HPDE6-E6E7 (cell line): ENCODE results near the gene RRP1.

Experiments used
- DNase-seq: peaks from one replicate; pipeline ENCODE4 v3.0.0; 2011; ENCODE audit warnings: missing footprints; ENCODE audit errors: extremely low spot score

The RRP1 gene

DNA sequence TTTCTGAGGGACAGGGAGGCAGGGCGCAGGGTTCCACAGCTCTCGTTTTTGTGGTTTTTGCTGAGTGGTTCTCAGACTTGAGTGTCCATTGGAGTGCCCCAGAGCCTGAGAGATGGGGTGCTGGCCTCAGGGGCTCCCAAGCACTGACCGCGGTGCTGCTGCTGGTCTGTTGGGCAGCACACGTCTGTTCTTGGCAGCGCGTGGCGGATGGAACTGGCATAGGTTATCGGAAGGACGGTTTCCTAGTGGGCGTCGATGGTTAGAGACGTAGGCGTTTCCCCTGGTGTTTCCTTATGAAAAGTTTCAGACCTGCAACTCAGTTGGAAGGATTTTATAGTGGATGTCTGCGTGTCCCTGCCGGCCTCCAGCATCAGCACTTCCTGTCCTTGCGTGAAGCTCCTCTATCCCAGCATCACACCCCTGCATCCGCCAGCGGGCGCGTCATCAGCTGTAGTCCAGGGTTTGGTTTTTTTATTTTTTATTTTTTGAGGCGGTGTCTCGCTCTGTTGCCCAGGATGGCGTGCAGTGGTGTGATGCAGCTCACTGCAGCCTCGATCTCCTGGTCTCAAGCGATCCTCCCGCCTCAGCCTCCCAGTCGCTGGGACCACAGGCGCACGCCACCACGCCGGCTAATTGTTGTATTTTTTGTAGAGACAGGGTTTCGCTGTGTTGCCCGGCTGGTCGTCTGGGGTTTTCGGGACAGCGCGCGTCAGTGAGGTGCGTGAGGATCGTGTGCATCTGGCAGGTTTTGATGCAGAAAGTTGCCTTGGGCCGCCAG, 11.8 kb downstream of the RRP1 start:
- DNase-seq, result no peak

DNA sequence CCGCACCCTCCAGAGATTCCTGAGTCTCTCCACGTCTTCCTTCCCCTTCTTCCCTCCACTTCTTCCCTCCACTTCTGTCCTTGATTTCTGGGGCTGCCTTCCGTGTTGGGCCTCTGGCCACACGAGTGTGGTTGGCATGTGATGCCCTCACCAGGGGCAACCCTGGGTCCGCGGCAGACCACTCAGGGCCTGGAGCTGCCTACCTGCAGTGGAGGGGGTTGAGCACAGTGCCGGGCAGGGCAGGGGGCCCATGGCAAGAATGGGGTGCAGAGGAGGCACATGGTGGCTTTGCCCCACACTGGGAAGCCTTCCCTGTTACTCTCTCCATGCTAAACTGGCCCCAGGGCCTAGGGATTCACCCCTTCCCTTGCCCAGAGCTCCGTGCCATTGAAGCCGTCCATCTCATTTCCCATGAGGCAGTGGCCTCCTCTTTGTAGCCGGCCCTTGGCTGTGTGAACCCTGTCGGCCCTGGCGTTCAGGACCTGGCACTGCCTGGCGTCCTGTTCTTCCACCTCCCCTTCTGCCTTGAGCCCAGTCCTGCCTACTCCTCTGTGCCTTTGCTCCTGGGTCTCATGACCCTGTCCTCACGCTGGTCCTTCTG, 13.4 kb downstream of the RRP1 start:
- no peak for DNase-seq

DNA sequence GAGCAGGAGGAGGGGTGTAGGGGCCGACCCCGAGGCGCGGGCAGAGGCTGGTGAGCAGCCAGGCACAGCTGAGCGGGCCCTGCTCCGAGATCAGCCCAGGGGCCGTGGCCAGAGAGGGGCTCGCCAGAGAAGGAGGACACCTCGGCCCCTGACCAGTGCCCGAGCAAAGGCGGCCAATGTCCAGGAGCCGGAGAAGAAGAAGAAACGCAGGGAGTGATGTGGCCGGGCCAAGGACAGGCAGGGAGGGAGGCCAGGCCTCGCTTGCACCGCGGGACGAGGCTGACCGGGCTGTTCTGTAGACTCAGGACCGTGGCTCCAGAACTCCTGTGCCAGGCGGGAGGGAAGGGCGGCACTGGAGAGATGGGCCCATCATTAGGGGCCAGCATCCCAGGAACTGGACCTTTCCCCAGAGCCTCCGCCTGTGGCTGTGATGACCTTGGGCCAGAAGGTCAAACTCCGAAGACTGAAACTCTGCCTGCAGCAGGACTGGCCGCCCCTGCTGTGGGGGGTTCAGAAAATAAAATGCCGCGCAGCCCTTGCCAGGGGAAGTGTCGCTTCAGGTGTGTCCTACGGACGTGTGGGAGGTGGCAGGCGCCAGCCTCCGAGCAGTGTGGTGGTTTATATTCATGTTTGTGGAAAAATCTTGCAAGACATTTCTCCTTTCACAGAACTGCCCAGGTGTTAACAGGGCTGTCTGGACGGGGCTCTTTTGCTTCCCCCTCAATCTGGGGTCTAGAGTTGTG, 14.4 kb downstream of the RRP1 start:
- DNase-seq, result no peak

DNA sequence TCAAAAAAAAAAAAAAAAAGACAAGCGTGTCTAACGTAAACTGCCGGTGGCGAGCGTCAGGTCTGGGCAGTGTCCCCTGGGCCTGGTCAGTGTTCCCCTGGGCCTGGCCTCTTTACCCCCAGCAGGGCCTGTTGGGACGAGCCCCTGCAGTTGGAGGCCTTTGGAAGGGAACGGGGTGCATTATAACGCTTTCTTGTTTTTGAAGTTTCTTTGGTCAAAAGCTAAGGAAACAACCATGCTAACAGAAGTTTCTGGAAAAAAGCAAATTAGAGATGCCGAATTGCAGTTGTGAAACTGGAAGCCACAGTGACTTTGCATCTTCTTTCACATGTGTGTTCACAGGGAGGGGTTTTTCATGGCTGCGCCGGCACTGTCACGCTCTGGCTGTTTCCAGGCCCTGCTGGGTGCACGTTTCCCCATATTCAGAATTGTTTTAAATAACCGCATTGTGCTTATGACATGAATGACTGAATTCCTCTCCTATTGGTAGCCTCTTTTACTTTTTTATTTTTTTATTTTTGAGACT, 16.0 kb downstream of the RRP1 start:
- DNase-seq, result no peak

DNA sequence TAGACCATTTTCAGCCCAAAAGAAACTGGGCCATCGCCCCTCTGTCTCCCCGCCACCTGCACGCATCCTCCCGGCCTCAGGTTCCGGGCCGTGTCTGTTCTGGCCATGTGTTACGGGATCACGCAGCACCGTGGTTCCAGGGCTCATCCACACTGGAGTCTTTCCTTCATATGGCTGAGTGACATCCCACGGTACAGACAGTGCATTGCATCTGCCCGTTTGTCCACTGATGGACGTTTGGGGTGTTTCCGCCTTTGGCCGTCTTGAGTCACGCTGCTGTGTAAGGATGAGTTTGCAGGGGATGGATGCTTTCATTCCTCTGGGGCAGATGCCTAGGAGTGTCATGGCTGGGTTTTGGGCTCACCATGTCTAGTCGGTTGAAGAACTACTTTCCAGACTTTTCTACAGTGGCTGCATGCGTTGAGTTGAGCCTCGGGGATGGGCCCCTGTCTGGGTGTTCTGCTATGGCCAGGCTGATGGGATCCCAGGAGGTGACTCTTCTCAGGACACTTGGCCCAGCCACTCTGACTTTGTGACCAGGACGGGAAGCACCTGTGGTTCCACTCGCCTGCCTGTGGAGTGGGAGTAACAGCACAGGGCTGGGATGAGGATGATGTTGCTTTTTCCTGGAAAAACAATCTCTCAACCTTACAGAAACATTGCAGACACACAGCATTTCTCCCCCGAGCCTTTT, 16.8 kb downstream of the RRP1 start:
- no peak for DNase-seq

DNA sequence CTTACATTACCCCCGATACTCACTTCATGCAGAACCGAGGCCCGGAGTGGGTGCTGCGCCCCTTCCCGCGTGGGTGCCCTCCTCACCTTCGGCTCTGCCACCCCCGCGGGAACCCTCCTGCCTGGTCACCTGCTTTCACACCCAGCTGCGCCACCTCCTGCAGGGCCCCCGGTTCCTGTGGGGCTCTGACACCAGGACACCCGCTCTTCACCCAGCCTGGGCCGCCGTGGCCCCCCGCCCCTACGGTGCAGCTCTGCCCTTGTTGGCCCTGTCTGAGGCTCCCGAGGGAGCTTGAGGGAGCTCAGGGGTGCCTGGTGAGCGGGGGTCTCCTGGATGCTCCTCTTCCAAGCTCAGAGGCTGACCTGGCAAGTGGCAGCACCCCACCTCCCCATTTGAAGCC, 19.0 kb downstream of the RRP1 start:
- no peak for DNase-seq

DNA sequence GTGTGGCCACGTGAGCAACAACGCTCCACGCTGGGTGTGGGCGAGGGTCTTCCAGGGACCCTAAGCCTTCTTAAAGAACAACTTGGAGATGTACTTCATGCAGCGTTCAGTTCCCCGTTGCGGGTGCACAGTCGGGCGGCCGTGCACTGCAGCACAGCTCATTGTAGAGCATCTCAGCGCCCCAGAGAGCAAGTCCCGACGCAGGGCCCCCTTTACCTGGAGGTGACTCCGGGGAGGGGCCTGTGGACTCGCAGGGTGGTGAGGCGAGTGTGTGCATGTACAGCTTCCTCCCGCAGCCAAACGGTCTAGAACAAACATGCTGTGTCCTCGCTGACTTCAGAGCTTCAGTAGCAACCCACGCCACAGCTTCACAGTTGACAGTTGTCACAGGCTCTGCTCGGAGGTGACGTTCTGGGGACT, 19.5 kb downstream of the RRP1 start:
- DNase-seq, result no peak

DNA sequence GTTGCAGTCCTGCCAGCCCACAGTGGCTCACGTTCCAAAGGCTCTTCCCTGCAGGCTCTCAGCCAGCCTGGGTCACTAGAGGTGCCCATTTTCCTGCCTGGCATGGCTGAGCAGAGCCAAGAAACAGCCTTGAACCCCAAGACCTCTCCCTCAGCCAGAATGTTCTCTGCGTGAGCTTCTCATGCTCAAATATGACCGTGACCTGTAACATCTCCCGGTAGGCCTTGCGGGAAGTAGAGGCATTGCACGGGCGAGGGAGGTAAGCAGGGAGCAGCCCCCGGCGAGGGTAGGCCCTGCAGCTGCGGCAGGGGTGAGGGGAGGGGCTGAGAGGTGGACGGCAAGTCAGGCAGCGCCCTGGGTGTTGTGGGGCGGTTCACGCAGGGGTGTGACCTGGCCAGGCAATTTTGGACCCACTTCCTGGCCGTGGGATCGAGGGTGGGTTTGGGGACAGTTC, 20.0 kb downstream of the RRP1 start:
- no peak for DNase-seq

DNA sequence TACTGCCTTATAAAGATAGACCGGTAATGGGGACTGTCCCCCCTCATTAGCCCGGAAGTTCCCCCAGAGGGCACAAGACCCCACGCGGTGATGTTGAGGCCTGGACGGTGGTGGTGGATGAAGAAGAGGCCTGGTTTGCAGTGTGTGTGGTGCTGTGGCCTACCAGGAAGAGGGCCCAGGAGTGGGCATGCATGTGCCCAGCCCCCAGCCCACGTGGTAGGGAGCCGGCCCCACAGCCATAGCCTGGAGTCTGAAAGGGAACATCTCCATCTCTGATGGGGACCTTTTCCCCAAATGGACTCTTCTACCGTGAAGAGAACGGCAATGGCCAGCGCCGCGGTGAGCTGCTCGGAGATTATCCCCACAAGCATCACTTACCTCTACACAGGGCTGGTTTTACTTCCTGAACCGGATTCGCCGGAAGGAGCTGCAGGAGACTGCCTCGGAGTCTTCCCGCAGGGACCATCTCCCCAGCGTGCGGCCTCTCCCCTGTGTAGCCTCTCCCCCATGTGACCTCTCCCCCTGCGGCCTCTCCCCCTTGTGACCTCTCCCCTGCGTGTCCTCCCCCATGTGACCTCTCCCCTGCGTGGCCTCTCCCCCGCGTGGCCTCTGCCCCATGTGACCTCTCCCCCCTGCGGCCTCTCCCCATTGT, 20.6 kb downstream of the RRP1 start:
- DNase-seq, result no peak

DNA sequence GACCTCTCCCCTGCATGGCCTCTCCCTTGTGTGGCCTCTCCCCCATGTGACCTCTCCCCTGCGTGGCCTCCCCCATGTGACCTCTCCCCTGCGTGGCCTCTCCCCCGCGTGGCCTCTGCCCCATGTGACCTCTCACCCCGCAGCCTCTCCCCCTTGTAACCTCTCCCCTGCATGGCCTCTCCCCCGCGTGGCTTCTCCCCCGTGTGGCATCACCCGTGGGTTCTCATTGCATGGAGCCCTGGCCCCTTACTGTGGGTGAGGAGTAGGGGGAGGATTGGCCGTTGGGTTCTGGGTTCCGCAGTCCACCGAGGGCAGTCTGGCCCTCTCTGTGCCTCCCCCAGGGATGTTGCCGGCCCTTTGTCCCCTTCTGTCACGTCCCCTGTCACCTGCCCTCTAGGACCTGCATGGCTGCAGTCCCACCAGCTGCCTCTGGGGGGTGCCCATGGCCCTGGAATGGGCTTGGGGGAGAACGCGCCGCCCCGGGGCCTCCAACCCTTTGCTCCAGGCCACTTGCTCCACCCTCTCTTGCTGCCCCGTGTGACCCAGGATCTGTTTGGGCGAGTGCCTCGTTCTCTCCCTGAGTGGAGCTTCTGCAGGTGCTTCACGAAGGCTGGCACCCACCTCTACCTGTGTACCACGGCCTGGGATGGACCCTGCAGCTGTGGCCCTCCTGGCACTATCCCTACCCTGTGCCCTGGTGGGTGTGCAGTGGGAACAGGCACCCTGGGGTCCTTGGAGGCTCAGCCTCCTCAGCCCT, 21.3 kb downstream of the RRP1 start:
- peak; percentile 73 for DNase-seq

DNA sequence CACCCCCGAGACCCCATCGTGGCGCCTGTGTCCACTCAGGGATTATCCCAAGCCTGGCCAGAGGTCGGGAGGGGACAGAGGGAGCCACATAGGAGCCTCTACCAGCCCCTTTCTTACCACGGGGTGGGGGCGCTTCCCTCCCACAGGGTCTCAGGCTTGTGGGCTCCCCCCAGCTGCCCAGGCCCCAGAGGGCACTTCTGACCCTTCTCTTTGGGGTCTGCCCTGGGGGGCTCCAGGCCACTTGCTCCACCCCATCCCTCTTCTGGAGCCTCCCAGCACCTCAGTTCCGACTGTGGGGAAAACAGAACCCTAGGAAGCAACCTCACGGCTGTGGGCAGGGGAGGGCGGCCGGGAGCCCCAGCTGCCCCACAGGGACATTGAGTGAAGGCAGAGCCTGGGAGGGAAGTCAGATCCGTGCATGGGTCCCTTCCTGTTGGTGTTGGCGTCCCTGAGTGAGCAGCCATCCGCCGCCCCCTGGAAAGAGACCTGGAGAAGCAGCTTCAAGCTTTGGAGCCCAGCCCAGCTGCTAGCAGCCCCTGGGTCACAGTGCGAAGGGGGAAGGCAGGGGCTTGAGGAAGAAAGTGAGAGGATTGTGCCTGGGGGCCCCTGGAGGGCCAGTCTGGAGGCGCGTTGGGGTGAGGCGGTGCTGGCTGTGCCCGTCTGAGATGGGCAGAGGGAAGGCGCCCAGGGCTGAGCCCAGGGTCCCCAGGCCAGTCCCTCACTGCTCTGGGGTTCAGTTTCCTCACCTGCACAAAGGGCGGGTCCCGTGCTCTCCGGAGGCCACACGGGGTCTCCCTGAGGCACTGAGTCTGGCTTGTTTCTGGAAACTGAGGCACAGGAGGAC, 22.1 kb downstream of the RRP1 start:
- no peak for DNase-seq

DNA sequence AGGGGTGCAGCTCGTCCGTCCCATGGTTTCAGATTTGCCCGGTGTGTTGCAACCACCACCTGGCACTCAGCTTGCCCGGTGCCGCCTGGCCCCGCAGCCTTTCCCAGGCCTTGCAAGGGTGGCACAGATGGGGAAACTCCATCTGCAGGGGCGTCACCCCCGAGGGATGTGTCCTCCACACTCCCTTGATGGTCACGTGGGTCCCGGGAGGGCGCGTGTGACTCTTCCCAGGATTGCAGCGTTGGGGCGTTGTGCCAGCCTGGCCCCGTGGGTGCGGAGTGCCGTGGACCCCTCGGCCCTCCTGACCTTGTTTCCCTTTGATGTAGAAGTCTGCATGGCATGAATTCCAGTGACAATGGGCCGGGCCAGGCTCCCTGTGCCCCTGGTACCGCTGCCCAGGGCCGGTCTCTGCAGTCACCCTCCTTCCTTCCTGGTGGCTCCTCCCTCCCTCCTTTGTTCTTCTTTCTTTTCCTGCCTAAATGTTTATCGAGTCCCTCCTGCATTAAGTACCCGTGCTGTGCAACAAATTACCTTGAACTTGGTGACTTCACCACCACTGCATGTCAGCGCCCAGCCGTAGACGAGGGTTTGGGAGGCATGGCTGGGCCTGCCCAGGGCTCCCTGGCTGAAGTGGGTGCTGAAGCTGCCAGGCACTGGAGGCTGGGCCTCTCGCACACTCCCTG, 22.9 kb downstream of the RRP1 start:
- DNase-seq, result peak; percentile 85

DNA sequence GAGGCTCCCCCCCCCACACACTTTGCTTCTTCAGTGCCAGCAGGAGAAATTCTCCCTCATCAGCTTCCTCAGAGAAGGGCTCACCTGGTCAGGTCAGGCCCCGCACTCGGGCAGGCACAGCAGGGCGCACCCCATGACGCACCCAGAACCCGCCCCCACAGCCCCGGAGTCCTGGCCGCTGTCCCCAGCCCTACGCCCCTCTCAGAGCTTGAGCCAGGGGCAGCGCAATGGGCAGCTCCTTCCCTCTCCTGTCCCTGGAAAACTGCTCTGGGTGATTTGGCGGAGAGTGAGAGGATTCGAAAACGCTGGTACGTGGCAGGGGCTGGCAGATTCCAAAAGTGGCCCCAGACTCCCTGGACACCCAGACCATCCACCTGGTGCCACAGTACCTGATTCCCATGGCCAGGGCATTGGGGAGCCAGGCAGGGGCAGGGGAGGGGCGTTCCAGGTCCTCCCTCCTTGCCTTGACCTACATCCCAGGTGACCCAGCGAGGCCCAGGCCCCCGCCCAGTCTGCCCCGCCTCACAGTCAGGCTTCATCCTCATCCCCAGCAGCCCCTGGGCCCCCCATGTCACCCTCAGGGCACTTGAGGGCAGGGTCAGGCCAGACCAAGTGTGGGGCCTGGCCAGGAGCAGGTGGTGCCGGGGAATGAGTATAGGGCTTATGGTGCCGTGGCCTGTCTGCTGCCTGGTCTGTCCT, 23.7 kb downstream of the RRP1 start:
- DNase-seq, result no peak

DNA sequence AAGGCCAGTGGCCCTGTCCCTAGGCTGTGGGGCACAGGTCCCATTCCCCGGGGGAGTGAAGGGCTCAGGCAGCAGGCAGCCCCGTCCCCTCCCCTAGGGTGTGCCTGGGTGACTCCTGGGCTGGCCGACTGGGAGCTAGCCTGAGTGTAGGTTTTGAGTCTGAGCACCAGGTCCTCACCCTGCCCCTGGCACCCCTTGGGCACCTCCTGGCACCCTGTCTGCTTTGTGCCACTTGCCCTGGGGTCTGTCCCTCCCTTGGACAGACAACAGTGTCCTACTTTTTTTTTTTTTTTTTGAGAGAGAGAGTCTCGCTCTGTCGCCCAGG, 24.2 kb downstream of the RRP1 start:
- no peak for DNase-seq

DNA sequence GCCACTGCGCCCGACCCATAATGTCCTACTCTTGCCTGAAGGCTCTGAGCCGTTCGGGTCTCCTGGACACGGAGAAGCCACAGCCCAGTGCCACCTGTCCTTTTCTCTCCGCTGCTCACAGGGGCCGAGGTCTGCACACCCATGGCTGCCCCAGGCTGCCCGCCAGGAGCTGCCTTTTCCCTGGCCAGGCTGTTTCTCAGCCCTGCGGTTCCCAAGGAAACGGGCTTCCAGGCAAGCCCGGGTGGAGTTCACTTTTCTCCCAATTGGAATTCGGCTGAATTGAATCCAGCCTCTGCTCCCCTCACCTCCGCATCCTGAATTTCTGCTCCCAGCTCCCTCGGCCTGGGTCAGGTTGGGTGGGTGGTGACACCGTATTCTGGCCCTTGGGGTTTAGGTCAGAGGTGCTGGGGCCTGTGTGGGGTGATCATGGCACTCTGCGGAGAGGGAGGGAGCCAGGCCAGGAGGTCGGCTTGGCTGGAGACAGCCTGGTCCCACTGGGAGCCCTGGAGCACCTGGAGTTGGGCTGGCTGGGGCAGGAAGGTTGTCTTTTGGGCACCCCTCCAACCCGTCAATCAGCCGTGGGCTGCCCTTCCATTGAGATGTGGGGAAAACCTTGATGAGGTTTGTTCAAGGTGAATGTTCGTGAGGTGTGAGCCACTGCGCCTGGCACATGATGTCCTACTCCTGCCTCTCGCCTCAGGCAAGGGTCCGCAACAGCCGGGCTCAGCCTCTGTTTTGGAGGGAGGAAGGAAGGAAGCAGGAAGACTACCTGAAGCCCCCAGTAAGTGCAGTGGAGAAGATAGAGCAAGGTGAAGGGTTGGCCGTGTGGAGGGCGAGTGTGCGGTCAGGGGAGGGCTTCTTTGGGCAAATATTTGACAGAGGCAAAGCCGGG, 25.1 kb downstream of the RRP1 start:
- DNase-seq, result no peak

DNA sequence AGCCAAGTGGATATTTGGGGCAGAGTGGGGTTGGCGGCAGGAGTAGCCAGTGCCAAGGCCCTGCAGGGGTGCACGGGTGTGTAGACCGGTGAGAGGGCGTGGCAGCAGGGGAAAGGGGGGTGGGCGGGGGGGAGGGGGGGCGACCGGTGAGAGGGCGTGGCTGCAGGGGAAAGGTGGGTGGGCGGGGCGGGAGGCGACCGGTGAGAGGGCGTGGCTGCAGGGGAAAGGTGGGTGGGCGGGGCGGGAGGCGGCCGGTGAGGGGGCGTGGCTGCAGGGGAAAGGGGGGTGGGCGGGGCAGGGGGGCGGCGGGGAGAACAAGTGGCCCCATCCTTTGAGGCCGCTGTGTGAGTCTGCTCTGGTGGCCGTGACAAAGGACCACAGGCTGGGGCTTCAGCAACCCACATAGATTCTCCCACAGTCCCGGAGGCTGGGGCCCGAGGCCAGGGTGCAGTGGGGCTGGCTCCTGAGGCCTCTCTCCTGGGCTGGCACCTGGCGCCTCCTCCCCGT, 25.8 kb downstream of the RRP1 start:
- DNase-seq, result no peak

DNA sequence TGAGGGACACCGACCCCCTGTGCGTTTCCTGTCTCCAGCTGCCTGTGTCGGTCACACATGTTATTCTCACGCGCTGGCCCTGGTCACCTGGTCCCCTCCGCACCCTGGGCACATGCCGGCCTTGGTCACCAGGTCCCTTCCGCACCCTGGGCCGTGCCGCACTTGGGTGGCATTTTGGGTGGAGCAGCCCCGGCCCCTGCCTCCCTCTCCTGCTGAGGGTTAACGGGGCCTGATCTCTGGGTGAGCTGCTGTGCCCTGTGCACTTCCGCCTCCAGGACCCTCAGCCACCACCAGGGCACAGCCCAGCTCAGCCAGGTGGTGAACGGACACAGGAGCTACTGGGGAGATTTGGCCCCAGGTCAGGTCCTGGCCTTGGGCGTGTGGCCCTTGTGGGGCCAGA, 26.6 kb downstream of the RRP1 start:
- DNase-seq, result no peak
